BE2C (cell line): ENCODE measurements around the gene UBE2E2.
A peak's percentile ranks its signal among the peaks of the same experiment; 100 is the strongest.

Experiments
- DNase-seq: peaks from one replicate; pipeline ENCODE4 v3.0.0-alpha.2; 2020
- H3K27me3 ChIP-seq: fragments of 250-450 bp; sonication (Bioruptor Pico); 2 replicates; pipeline ENCODE4 v1.5.1; 2020; ENCODE audit warnings: mild to moderate bottlenecking
- H3K36me3 ChIP-seq: fragments of 250-450 bp; sonication (Bioruptor Pico); 2 replicates; pipeline ENCODE4 v1.5.1; 2020; ENCODE audit warnings: mild to moderate bottlenecking
- H3K4me1 ChIP-seq: fragments of 250-450 bp; sonication (Bioruptor Pico); 2 replicates; pipeline ENCODE4 v1.5.1; 2020
- H3K4me3 ChIP-seq: 2 replicates; pipeline ENCODE4 v1.5.1; 2011; ENCODE audit warnings: low read depth, low read length
- H3K9me3 ChIP-seq: fragments of 250-450 bp; sonication (Bioruptor Pico); 2 replicates; pipeline ENCODE4 v1.5.1; 2020
- CTCF ChIP-seq: IDR thresholded peaks from 2 replicates; pipeline ENCODE4 v1.5.1; 2012; ENCODE audit warnings: mild to moderate bottlenecking, low read depth, low read length

Gene UBE2E2

GRCh38 chr3:23590424-23591273, 387.5 kb downstream of the UBE2E2 start:
- Histone ChIP-seq H3K9me3 (no peaks in the 10 kb centered on the region), H3K27me3 (no peaks in the 10 kb centered on the region), H3K4me3 (peak overlapping the region; percentile 15), H3K36me3 (no peaks in the 10 kb centered on the region), H3K4me1 (peaks cover 11% of the 10 kb centered on the region)
- TF ChIP-seq CTCF: no peak
- DNase-seq: peak; percentile 36

- Histone ChIP-seq H3K9me3 (no peaks in the 10 kb centered on the region), H3K4me1 (peaks cover 11% of the 10 kb centered on the region), H3K27me3 (no peaks in the 10 kb centered on the region), H3K36me3 (no peaks in the 10 kb centered on the region), H3K4me3 (no peak overlapping the region)
- no peak for TF ChIP-seq CTCF
- DNase-seq: no peak
Measured at GRCh38 chr3:23591374-23591773, 388.2 kb downstream of the UBE2E2 start.

- Histone ChIP-seq H3K4me1 (peaks cover 11% of the 10 kb centered on the region), H3K36me3 (no peaks in the 10 kb centered on the region)
- TF ChIP-seq CTCF: no peak
Measured at GRCh38 chr3:23592961-23593931, 390.1 kb downstream of the UBE2E2 start.

GRCh38 chr3:23594066-23594465, 390.9 kb downstream of the UBE2E2 start:
- TF ChIP-seq CTCF: no peak
- H3K4me1 ChIP-seq: peaks cover 11% of the 10 kb centered on the region
- no peak overlapping the region for H3K4me3 ChIP-seq
- H3K36me3 ChIP-seq: no peaks in the 10 kb centered on the region
- H3K9me3 ChIP-seq: no peaks in the 10 kb centered on the region
- DNase-seq: no peak
- H3K27me3 ChIP-seq: no peaks in the 10 kb centered on the region

More at GRCh38 chr3:23592961-23593931, 390.1 kb downstream of the UBE2E2 start:
- DNase-seq: no peak
- H3K9me3 ChIP-seq: no peaks in the 10 kb centered on the region
- H3K4me3 ChIP-seq: no peak overlapping the region
- H3K27me3 ChIP-seq: no peaks in the 10 kb centered on the region

- H3K4me3 ChIP-seq: no peak overlapping the region
- DNase-seq: no peak
Measured at GRCh38 chr3:23594894-23595670, 392.0 kb downstream of the UBE2E2 start.

More at GRCh38 chr3:23594894-23595670, 392.0 kb downstream of the UBE2E2 start:
- no peaks in the 10 kb centered on the region for H3K36me3 ChIP-seq
- H3K4me1 ChIP-seq: peaks cover 7% of the 10 kb centered on the region
- H3K9me3 ChIP-seq: no peaks in the 10 kb centered on the region
- no peaks in the 10 kb centered on the region for H3K27me3 ChIP-seq
- no peak for TF ChIP-seq CTCF
